BE2C (cell line): ENCODE data around the gene ZNF746. TPM values are rescaled to one million over a fixed set of nuclear protein-coding genes. Genes with fewer than 3 reads are reported as not detected.

ENCODE experiments used
- DNase-seq: peaks from one replicate; pipeline ENCODE4 v3.0.0-alpha.2; 2020
- H3K27me3 ChIP-seq: fragments of 250-450 bp; sonication (Bioruptor Pico); 2 replicates; pipeline ENCODE4 v1.5.1; 2020; ENCODE audit warnings: mild to moderate bottlenecking
- H3K36me3 ChIP-seq: fragments of 250-450 bp; sonication (Bioruptor Pico); 2 replicates; pipeline ENCODE4 v1.5.1; 2020; ENCODE audit warnings: mild to moderate bottlenecking
- H3K4me1 ChIP-seq: fragments of 250-450 bp; sonication (Bioruptor Pico); 2 replicates; pipeline ENCODE4 v1.5.1; 2020
- H3K4me3 ChIP-seq: 2 replicates; pipeline ENCODE4 v1.5.1; 2011; ENCODE audit warnings: low read depth, low read length
- H3K9me3 ChIP-seq: fragments of 250-450 bp; sonication (Bioruptor Pico); 2 replicates; pipeline ENCODE4 v1.5.1; 2020
- polyA plus RNA-seq: library from polyadenylated mRNA; unstranded; fragments of >200 nt; gene quantifications from one replicate; pipeline ENCODE4 v1.2.1, GENCODE V29; 2012; ENCODE audit warnings: low read depth, missing spikeins; ENCODE audit not compliant: insufficient read length, insufficient read depth
- TF ChIP-seq, protein P1 (sequence below): IDR thresholded peaks from 2 replicates; pipeline ENCODE4 v1.5.1; 2012; ENCODE audit warnings: mild to moderate bottlenecking, low read depth, low read length

The ZNF746 gene
- 22.7 TPM for polyA plus RNA-seq

DNA sequence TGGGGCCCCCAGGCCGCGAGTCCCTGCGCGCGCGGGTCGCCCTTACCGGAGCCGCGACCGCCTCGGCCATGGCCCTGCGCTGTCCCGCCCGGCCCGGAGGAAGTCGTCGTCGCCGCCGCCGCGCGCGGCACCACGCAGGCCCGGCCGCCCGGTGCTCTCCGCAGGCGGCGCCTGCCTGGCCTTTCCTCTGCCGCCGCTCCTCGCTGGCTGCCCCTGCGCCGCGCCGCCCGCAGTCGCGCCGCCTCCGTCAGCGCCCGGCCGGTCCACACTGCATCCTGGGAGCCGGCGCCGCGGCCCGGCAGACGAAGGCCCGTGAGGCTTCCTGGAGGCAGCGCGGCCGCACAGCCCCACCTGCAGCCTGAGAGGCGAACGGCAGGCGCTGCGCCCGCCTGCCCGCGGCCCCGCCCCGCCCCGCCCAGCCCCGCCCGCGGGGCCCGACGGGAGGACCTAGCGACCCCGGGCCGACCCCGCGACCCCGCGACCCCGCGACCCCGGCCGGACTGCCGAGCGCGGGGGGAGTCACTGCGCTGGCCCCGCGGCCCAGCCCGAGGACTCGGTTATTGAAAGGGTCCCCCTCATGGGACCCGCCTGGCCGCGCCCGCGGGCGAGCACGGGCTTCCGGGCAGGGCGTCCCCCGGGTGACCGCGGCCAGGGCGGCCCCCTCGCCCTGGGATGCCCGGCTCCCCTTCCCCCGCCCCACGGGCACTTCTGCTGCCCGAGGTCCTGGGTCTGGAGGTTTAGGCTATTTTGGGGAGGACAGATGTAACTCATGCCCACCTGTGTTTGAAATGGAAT is at the start of gene ZNF746:
Gene ZNF746 (minus strand): TSS at position 343 of the 795 bp plus-strand sequence. CDS start 273 bp downstream, at position 70.
- H3K27me3 ChIP-seq, result no peaks in the 10 kb centered on the region; the same call in 1 of the 2 replicates
- peaks cover 14% of the 10 kb centered on the region for H3K36me3 ChIP-seq
- H3K4me3 ChIP-seq, result peak within 1 kb of the TSS; percentile 88
- H3K4me1 ChIP-seq, result no peaks in the 10 kb centered on the region
- H3K9me3 ChIP-seq, result no peaks in the 10 kb centered on the region
- TF ChIP-seq, protein P1, sequence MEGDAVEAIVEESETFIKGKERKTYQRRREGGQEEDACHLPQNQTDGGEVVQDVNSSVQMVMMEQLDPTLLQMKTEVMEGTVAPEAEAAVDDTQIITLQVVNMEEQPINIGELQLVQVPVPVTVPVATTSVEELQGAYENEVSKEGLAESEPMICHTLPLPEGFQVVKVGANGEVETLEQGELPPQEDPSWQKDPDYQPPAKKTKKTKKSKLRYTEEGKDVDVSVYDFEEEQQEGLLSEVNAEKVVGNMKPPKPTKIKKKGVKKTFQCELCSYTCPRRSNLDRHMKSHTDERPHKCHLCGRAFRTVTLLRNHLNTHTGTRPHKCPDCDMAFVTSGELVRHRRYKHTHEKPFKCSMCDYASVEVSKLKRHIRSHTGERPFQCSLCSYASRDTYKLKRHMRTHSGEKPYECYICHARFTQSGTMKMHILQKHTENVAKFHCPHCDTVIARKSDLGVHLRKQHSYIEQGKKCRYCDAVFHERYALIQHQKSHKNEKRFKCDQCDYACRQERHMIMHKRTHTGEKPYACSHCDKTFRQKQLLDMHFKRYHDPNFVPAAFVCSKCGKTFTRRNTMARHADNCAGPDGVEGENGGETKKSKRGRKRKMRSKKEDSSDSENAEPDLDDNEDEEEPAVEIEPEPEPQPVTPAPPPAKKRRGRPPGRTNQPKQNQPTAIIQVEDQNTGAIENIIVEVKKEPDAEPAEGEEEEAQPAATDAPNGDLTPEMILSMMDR, result peak; percentile 55
- DNase-seq, result peak; percentile 92

DNA sequence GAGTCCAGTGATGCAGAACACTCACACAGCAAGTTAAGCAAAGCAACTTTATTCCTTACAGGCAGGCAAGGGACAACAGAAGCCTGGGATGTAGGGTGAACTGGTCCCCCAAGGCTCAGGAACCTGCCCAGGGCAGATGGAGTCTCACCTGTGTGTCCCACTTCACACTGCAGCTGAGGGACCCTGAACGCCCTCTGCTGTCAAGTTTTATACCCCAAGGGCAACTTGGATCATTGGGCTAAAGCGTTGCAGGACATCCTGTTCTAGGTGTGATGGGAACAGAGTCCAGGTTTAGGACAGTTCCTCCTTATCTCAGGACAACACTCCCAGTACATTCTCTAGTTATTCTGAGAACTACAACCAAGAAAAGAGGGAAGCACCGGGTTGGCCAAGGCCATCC is 49.5 kb upstream of the ZNF746 start:
- Histone ChIP-seq H3K36me3 (peaks cover 41% of the 10 kb centered on the region), H3K9me3 (no peaks in the 10 kb centered on the region), H3K27me3 (no peaks in the 10 kb centered on the region), H3K4me1 (no peaks in the 10 kb centered on the region), H3K4me3 (no peak overlapping the region)
- TF ChIP-seq, protein P1, result no peak
- DNase-seq, result no peak

DNA sequence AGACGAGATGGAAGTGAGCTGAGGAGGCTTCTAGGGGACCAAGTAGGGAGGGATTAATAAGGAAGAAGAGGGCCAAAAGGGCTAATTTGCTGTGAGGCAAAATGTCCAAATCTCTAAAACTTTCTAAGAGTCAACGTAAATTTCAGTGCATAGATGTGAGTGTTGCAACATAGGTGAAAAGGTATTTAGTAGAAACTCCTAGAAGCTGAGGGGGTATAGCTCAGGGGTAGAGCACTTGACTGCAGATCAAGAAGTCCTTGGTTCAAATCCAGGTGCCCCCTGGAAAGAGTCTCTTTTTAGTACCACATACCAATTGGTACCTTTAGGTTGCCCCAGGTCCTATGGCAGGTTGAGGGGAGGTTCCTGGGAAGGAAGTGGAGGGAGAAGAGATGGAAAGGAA is 48.7 kb upstream of the ZNF746 start:
- H3K27me3 ChIP-seq, result no peaks in the 10 kb centered on the region
- peaks cover 38% of the 10 kb centered on the region for H3K36me3 ChIP-seq
- TF ChIP-seq, protein P1, result no peak
- no peaks in the 10 kb centered on the region for H3K4me1 ChIP-seq
- H3K4me3 ChIP-seq, result no peak overlapping the region
- DNase-seq, result no peak
- H3K9me3 ChIP-seq, result no peaks in the 10 kb centered on the region

DNA sequence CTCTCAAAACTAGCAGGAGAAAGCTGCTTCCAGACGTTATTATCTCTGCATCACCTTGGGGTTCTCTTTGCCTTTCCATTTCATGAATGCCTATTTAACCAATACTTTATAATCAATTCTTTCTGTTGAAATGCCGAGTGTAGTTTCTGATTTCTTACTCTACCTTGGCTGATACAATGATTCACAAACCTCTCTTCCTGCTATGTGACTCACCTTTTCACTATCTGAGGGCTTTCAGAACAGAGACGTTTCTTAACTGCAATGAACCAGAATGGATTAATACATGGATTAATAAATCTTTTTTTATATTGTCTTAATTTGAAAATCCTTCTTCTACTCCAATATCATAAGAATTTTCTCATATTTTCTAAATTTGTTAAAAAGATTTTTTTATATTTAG is 46.4 kb upstream of the ZNF746 start:
- Histone ChIP-seq H3K4me1 (no peaks in the 10 kb centered on the region), H3K4me3 (no peak overlapping the region), H3K9me3 (no peaks in the 10 kb centered on the region), H3K36me3 (peaks cover 21% of the 10 kb centered on the region), H3K27me3 (no peaks in the 10 kb centered on the region)
- TF ChIP-seq, protein P1, result no peak
- DNase-seq, result no peak

DNA sequence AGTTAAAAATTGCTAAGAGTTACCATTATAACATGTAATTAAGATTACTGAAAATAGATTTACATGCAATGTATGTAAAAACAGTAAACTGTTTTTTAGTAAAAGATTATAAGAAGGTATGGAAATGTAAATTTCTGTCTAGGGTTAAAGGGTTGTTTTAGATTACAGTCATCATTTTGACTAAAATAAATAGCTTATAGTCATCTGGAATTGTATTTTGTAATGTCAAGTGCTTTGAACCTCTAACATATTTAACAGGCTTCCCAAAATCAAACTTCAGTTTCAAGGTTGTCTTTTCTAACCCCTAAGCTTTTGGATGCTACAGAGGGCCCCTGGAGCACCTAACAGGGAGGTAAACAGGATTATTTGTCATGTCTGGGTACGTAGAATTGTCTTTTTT is 35.0 kb upstream of the ZNF746 start:
- Histone ChIP-seq H3K36me3 (no peaks in the 10 kb centered on the region), H3K4me3 (no peak overlapping the region), H3K4me1 (no peaks in the 10 kb centered on the region), H3K27me3 (no peaks in the 10 kb centered on the region), H3K9me3 (peaks cover 3% of the 10 kb centered on the region)
- no peak for DNase-seq
- TF ChIP-seq, protein P1, result no peak

DNA sequence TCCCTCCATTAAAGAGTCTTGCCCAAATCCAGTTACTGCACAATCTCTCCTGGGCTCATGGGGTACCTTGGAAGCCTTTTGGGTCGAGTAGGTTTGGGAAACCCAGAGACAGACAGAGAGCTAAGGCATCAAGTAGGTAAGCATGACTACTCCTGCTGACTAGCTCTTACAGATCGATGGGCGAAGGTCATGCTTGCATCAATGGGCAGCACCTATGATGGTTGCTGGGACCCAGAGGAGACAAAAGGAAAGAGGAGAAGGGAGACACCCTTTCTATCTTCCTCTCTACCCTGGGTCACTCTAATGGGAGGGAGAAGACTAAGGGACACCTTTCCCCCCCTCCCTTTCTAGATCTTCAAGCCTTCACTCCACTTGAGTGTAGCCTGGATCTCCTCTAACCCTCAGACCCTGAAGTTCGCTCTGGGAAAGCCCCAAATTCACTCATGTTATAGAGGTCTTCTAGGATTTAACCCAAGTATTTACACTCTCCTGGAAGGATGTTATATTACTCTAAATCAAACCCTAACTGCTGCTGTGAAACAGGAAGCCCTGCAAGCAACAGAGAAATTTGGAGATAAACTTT is 31.6 kb upstream of the ZNF746 start:
- DNase-seq, result no peak
- Histone ChIP-seq H3K36me3 (no peaks in the 10 kb centered on the region), H3K4me3 (no peak overlapping the region), H3K9me3 (peaks cover 3% of the 10 kb centered on the region; the same call in 1 of the 2 replicates), H3K4me1 (no peaks in the 10 kb centered on the region), H3K27me3 (no peaks in the 10 kb centered on the region)
- TF ChIP-seq, protein P1, result no peak
